ENCODE results near the gene KIAA1671.

Gene KIAA1671

DNA sequence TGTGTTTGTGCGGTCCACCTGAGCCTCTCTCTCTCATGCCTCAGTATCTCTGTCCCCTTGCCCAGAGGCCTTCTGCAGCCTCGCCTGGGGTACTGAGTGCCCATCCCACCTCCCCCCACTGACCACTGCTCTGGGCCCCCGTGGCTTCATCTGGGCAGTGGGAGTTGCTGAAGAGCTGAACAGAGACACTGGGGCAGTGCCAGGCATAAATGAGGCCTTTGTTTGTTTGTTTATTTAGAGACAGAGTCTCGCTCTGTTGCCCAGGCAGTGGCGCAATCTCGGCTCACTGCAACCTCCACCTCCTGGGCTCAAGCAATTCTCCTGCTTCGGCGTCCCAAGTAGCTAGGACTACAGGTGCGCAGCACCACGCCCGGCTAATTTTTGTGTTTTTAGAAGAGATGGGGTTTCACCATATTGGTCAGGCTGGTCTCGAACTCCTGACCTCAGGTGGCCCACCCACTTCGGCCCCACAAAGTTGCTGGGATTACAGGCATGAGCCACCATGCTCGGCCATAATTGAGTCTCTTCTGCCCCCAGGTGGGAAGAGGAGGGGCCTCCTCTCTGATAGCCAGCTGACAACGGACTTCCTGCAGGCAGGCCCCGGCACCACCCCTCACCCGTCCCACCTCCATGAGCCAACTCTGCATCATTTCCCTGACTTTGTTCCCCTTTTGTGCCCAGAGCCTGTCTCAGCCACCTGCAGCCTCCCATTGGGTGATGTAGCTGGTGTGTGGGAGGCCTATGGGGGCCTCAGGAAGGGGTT, 256.4 kb downstream of the KIAA1671 start:
- H3K79me2 ChIP-seq (ENCODE audit: insufficient read depth, low read length): no peaks in the 10 kb centered on the region
- H3K4me2 ChIP-seq (ENCODE audit: low read depth, low read length, poor library complexity, severe bottlenecking): no peak overlapping the region
- TF ChIP-seq EZH2phosphoT487 (conservative IDR thresholded peaks at IDR 0.05; ENCODE audit: low read length): no peak
- TF ChIP-seq, protein P1, sequence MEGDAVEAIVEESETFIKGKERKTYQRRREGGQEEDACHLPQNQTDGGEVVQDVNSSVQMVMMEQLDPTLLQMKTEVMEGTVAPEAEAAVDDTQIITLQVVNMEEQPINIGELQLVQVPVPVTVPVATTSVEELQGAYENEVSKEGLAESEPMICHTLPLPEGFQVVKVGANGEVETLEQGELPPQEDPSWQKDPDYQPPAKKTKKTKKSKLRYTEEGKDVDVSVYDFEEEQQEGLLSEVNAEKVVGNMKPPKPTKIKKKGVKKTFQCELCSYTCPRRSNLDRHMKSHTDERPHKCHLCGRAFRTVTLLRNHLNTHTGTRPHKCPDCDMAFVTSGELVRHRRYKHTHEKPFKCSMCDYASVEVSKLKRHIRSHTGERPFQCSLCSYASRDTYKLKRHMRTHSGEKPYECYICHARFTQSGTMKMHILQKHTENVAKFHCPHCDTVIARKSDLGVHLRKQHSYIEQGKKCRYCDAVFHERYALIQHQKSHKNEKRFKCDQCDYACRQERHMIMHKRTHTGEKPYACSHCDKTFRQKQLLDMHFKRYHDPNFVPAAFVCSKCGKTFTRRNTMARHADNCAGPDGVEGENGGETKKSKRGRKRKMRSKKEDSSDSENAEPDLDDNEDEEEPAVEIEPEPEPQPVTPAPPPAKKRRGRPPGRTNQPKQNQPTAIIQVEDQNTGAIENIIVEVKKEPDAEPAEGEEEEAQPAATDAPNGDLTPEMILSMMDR (IDR thresholded peaks at IDR 0.05; ENCODE audit: insufficient read depth, low read length, poor library complexity, severe bottlenecking): no peak
- no peaks in the 10 kb centered on the region for H3K36me3 ChIP-seq (ENCODE audit: low read length)
- no peaks in the 10 kb centered on the region for H3K9me3 ChIP-seq (ENCODE audit: insufficient read depth, low read length)
- no peaks in the 10 kb centered on the region for H3K27me3 ChIP-seq (ENCODE audit: low read length)
- no peak overlapping the region for H3K4me3 ChIP-seq (ENCODE audit: insufficient read depth, low read length, poor library complexity, severe bottlenecking)
- H3K27ac ChIP-seq (ENCODE audit: low read depth, low read length): no peak overlapping the region
- H3K9me2 ChIP-seq (replicated peaks; ENCODE audit: insufficient read depth, low read length): no peaks in the 10 kb centered on the region
- H4K20me1 ChIP-seq (ENCODE audit: low read depth, low read length): no peaks in the 10 kb centered on the region
- H2AFZ ChIP-seq (ENCODE audit: low read depth, low read length, severe bottlenecking): no peak overlapping the region
- H3F3A ChIP-seq (ENCODE audit: insufficient read depth): no peaks in the 10 kb centered on the region
- H3K9ac ChIP-seq (ENCODE audit: low read length): no peak overlapping the region

DNA sequence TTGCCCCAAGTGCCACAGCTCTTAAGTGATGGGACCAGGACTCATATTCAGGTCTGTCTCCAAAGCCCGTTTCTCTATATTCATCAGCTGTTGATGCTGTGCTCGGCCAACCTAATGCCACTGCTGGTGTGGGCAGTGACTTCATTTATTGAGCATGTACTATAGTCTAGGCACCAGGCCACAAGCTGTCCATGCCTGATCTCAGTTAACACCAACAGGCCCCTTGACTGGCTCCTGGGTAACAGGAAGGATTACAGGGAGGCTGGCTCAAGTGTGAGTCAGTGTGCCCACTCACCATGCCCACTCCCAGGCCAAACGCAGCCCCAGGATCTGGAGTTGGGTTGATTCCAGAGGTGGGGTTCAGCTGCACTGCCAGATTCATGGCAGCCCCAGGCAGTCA, 258.3 kb downstream of the KIAA1671 start:
- Histone ChIP-seq H3K4me3 (ENCODE audit: insufficient read depth, low read length, poor library complexity, severe bottlenecking) (no peak overlapping the region), H4K20me1 (ENCODE audit: low read depth, low read length) (no peaks in the 10 kb centered on the region), H3K36me3 (ENCODE audit: low read length) (no peaks in the 10 kb centered on the region), H3K4me2 (ENCODE audit: low read depth, low read length, poor library complexity, severe bottlenecking) (no peak overlapping the region), H3F3A (ENCODE audit: insufficient read depth) (no peaks in the 10 kb centered on the region), H3K27ac (ENCODE audit: low read depth, low read length) (no peak overlapping the region), H3K79me2 (ENCODE audit: insufficient read depth, low read length) (no peaks in the 10 kb centered on the region), H3K27me3 (ENCODE audit: low read length) (no peaks in the 10 kb centered on the region), H3K9me2 (replicated peaks; ENCODE audit: insufficient read depth, low read length) (no peaks in the 10 kb centered on the region), H3K9me3 (ENCODE audit: insufficient read depth, low read length) (no peaks in the 10 kb centered on the region), H3K9ac (ENCODE audit: low read length) (no peak overlapping the region), H2AFZ (ENCODE audit: low read depth, low read length, severe bottlenecking) (no peak overlapping the region)
- TF ChIP-seq, protein P1 (IDR thresholded peaks at IDR 0.05; ENCODE audit: insufficient read depth, low read length, poor library complexity, severe bottlenecking): no peak
- TF ChIP-seq EZH2phosphoT487 (conservative IDR thresholded peaks at IDR 0.05; ENCODE audit: low read length): no peak

DNA sequence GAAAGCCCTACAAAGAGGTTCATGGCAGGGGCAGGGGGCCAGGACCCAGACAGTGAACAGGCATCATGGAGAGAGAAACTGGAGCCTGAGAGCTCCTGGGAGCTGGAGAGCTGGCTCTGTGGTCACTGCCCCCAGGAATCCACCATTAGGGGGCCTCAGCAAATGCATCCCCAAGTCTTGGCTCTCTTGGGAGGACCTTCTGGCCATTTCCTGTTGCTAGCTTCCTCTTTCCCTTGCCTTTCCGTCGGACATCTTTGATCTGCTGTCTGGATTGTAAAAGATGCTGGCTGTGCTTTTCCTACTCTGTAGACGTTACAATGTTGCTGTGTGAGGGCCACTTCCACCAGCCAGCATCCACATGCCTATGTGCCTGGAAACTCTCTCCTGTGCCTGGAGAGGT, 259.8 kb downstream of the KIAA1671 start:
- H3K4me2 ChIP-seq (ENCODE audit: low read depth, low read length, poor library complexity, severe bottlenecking): no peak overlapping the region
- H3K9me3 ChIP-seq (ENCODE audit: insufficient read depth, low read length): no peaks in the 10 kb centered on the region
- TF ChIP-seq, protein P1 (IDR thresholded peaks at IDR 0.05; ENCODE audit: insufficient read depth, low read length, poor library complexity, severe bottlenecking): no peak
- TF ChIP-seq EZH2phosphoT487 (conservative IDR thresholded peaks at IDR 0.05; ENCODE audit: low read length): no peak
- no peak overlapping the region for H3K9ac ChIP-seq (ENCODE audit: low read length)
- no peak overlapping the region for H3K4me3 ChIP-seq (ENCODE audit: insufficient read depth, low read length, poor library complexity, severe bottlenecking)
- no peaks in the 10 kb centered on the region for H3K9me2 ChIP-seq (replicated peaks; ENCODE audit: insufficient read depth, low read length)
- no peaks in the 10 kb centered on the region for H3K27me3 ChIP-seq (ENCODE audit: low read length)
- H3F3A ChIP-seq (ENCODE audit: insufficient read depth): no peaks in the 10 kb centered on the region
- no peaks in the 10 kb centered on the region for H4K20me1 ChIP-seq (ENCODE audit: low read depth, low read length)
- no peaks in the 10 kb centered on the region for H3K36me3 ChIP-seq (ENCODE audit: low read length)
- no peak overlapping the region for H2AFZ ChIP-seq (ENCODE audit: low read depth, low read length, severe bottlenecking)
- no peaks in the 10 kb centered on the region for H3K79me2 ChIP-seq (ENCODE audit: insufficient read depth, low read length)
- H3K27ac ChIP-seq (ENCODE audit: low read depth, low read length): no peak overlapping the region

Measured in SU-DHL-6 (cell line).